Embryonic facial prominence (tissue), 1 donor: ENCODE results near the gene MBTPS2.
"Not testable (repeated sequence)": the region's sequence is repeated elsewhere in the genome, so short reads cannot be mapped to it uniquely, and the experiment has no call there.

Experiments used
- DNase-seq: peaks from one replicate; pipeline ENCODE4 v3.0.0-alpha.2; 2016; ENCODE audit errors: extremely low spot score

The MBTPS2 gene

GRCh38 chrX:21839334-21840192, at the start of gene MBTPS2:
TSS of gene MBTPS2 (plus strand) at chrX:21839617. CDS start at chrX:21839735, 118 bp downstream.
- DNase-seq = peak; percentile 60

DNA sequence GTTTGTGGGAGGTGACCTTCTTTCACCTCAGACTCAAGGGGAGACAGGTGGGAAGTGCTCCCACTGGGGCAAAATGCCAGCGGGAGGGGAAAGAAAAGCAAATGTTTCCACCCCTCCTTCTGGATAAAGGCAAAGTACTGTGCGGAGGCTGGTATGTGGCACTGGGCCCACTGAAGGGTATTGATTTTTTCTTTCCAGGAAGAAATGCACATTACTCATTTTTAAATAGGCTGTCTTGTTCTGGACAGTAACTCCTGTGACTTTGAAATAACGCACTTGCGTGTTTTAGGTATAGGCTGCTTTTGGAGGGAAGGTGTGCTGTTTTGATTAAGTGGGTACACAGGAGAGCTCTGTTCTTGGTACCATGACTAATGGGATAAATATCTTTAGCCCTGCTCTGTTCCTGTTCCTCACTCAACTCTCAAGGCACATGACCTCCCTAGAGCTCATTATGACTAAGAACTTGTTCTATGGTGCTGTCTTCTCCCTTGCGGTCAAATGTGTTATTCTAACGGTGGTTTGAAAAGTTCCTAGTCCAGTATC, 40.7 kb upstream of the MBTPS2 start:
- DNase-seq = no peak

DNA sequence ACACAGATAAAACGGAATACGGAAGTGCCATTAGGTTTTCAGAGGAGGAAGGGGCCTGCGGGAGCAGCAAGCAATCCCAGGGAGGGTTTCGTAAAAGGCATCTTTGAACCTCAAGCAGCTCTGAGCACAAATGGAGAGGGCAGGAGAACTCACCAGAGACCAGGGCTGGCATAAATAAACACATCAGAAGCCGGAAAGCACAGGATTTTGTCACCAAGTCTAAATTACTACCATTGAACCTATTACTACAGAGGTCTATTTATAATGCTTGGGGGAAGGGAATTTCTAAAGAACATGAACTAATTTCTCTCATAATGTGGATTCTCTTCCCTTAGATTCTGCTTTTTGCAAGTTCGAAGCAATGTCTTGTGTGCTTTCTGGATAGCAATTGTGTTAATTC, 39.6 kb upstream of the MBTPS2 start:
- DNase-seq = no peak

GRCh38 chrX:21800344-21800770, 39.1 kb upstream of the MBTPS2 start:
- DNase-seq = no peak

- no peak for DNase-seq
Measured at GRCh38 chrX:21802054-21802670, 37.3 kb upstream of the MBTPS2 start.

DNA sequence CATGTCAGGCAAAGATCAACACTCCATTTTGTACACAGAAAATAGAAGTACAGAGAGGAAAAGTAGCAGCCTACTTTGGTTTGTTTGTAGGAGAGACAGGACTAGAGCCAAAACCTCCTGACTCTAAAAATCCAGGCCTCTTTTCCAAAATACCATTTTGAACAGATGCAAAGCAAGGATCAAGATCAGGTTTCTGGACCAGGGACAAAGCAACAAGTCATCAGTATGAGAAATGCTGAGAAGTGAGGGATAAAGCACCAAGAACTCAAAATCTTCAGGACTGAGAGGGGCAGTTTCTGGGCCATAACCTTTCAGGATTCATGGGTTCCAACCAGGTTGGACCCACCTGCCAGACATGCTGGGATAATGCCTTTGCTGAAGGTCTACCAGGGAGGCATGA, 36.6 kb upstream of the MBTPS2 start:
- no peak for DNase-seq

GRCh38 chrX:21806691-21807090, 32.7 kb upstream of the MBTPS2 start:
- no peak for DNase-seq

GRCh38 chrX:21811832-21812231, 27.6 kb upstream of the MBTPS2 start:
- DNase-seq = no peak

GRCh38 chrX:21812628-21813027, 26.8 kb upstream of the MBTPS2 start:
- no peak for DNase-seq

DNA sequence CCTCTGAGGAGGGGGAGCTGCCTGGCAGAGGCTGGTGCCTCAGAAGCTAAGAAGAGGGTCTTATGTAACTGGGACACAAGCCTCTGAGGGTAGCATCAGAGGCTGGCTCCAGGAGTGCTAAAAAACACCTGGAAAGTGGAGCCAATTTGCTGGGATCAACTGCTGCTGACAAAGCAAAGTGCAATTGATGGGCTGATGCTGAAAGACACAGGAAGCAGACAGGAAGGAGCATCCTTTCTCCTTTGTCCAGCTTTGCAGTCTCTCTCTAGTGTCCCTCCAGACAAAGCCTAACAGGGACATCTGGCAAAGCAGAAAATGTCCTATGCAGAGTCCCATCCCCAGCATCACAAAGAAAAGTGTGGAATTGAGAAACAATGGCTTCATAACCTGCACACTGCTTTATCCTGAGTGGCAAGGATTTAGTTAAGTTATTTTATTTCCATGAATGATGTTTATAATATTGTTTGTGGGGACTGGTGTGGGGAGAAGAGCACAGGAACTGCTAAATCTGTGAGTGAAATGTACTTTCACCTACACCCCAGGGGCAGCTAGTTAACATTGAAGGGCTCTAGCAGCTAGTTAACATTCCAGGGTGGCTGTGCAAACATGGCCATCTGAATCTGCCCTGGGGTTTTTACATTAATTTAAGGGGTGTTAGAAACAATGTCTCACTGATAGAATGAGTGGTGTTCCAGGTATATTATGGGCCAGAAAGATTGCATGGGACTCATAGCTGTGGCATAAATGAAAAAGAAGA, 25.6 kb upstream of the MBTPS2 start:
- no peak for DNase-seq

DNA sequence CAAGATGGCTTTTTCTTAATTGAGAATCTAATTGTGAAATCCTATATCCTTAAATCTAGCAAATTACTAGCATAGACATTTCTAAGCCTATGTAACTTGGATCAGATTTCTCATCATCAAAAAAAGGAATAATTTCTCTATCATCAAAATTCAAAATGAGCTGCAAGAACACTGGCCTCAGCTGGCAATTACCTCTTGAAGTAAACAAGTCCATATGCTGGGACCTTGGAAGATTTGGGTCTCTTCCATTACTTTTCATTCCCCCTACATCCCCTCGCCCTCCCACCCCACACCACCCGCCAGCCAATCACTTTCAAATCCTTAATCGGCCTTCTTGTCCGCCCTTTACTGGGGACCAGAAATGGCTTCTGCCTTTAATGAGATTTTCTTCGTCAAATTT, 23.3 kb upstream of the MBTPS2 start:
- no peak for DNase-seq

- not testable (repeated sequence) for DNase-seq
Measured at GRCh38 chrX:21820170-21820569, 19.2 kb upstream of the MBTPS2 start.

GRCh38 chrX:21821875-21822274, 17.5 kb upstream of the MBTPS2 start:
- no peak for DNase-seq

GRCh38 chrX:21831496-21831895, 7.9 kb upstream of the MBTPS2 start:
- no peak for DNase-seq

GRCh38 chrX:21837056-21837455, 2.4 kb upstream of the MBTPS2 start:
- no peak for DNase-seq

GRCh38 chrX:21838937-21839333, 482 bp upstream of the MBTPS2 start:
- no peak for DNase-seq

- DNase-seq = no peak
Measured at GRCh38 chrX:21840193-21840545, 752 bp downstream of the MBTPS2 start.

- DNase-seq = no peak
Measured at GRCh38 chrX:21843179-21843578, 3.8 kb downstream of the MBTPS2 start.

DNA sequence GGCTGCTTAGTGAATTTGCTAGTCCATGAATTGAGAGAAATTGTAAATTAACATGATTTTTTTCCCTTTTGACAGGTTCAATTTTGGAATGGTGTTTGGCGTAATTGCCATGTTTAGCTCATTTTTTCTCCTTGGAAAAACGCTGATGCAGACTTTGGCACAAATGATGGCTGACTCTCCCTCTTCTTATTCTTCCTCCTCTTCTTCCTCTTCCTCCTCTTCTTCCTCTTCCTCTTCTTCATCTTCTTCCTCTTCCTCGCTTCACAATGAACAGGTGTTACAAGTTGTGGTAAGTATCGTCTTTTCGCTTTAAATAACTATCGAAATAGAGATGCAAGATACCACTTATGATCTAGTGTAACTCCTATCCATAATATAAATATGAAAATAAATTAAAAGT, 5.7 kb downstream of the MBTPS2 start:
- no peak for DNase-seq

DNA sequence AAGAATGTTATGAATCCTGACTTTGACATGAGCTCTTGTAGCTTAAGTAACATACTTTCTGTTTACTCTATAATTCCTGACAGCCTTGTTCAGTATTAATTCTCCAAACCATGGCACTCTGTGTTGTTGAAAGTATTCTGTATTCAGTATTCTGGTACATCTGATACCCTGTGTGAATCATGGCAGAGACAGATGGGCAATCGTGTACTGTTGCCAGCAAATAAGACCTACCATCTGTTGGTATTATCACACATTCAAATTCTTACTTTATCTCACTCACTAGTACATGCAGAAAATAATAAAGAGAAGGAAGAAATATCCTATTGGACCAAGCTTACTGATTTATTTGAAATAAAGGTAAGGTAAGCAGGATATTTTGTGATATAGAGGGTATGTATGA, 7.9 kb downstream of the MBTPS2 start:
- no peak for DNase-seq

DNA sequence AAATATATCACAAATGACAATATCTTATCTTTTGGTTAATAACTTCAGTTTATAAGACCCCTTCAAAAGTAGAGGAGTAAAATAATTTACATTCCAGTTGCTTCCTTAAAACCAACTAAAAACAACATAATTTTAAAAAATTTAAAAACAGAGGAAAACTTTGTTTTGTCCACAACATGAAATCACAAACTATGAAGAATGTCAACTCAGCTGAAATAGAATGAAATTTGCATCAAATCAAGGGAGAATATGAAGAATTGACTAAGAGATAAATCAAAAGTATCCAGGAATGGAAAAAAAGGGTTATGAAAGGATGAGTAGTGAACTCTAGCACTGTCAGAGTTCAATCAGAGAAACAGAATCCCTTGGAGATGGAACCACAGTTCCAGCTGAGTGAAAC, 14.2 kb downstream of the MBTPS2 start:
- no peak for DNase-seq

DNA sequence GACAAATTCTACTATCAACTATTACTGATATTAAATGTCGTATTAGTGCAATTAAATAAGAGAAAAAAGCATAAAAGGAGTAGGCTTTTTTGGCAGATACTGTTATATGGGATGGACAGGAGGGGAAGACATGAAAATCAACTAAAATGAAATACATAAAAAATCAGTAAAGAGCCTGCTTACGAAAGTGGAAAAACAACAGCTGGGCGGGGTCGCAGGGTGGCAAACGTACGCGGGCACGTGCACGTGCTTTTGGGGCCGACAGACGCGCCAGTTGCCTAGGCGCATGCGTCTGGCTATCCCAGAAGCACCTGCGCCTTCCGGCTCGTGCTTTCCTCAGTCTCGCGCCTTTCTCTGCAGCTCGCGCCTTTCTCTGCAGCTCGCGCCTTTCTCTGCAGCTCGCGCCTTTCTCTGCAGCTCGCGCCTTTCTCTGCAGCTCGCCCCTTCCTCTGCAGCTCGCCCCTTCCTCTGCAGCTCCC, 16.6 kb downstream of the MBTPS2 start, which contains the start of gene YY2:
YY2 (plus strand) TSS at position 51 of the 479 bp plus-strand sequence. CDS start 498 bp downstream, outside the sequence.
- no peak for DNase-seq
